GOT3 (cell line): ENCODE results near the gene EPS15.

Source experiments
- DNase-seq: peaks from one replicate; lab custom pipeline; 2025; ENCODE audit warnings: mixed read lengths; lab: John Stamatoyannopoulos, UW

Gene EPS15

DNA sequence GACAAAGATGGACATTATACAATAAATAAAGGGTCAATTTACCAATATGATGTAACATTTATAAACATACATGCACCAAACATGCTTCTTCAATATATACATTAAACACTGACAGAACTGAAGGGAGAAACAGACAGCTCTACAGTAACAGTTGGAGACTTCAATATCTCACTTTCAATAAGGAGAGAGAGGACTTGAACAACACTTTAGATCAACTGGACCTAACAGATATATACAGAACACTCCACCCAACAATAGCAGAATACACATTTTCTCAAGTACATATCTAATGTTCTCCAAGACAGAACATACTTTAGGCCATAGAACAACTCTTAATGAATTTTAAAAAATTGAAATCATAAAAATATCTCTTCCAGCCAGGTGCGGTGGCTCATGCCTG is 138.1 kb downstream of the EPS15 start:
- DNase-seq = no peak

DNA sequence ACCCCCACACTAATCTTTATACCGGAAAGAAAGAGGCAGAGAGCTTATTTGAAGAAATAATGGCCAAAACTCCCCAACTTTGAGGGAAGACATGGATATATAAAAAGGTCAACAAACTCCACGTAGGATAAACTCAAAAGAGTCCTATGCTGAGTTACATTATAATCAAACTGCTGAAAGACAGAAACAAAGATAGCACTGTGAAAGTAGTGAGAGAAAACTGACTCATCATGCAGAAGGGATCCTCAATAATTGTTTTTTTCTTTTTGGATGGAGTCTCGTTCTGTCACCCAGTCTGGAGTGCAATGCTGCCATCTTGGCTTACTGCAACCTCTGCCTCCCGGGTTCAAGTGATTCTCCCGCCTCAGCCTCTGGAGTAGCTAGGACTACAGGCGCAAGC is 140.2 kb downstream of the EPS15 start:
- DNase-seq = no peak

DNA sequence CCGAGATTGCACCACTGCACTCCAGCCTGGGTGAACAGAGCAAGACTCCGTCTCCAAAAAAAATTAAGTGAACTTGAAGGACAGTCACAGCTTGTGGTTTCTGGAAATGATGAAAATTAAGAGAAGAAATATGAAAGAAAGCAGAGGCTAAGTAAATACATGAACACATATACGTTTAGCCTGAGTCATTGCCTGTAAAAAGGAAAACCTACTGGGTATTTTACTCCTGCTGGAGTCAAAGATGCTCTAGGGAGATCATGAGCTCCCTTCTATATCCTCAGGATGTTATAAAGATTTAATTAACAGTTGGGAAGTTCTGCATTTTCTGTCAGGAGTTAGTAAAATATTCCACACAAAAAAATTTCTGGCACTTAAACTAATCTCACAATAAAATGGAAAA is 145.2 kb downstream of the EPS15 start:
- no peak for DNase-seq

DNA sequence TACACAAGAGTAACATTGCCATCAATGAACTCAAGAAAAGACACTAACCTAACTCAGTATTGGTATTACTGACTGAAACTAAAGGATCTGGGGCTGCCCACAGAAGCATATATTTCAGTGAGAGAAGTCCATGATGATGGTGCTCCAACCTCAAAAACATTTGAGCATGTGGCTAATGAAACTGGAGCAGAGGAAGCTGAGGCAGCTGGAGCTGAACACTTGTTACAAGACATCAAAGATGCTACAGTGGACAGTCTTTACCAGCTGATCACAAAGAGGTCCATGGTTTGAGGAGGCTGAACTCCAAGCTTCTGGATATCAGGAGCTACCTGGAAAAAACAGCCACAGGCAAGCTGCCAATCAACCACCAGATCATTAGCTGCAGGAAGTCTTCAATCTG is 146.5 kb downstream of the EPS15 start:
- no peak for DNase-seq

DNA sequence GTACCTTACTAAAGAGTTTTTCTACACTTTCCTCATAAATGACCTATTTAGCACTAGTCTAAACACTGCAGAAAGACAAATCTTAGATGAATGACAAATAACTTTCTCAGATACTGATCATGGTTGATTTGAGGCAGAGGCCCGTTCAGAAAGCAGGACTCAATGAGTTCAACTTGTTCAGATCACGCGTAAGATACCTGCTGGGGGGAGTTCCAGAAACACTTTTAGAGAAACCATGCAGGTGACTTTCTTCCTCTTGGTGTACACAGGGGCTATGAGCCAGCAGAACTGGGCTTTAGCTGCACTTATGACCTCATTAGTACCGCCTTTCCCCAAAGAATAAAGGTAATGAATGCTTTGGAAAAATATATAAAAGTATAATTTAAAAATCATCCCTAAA is 149.9 kb downstream of the EPS15 start:
- no peak for DNase-seq

DNA sequence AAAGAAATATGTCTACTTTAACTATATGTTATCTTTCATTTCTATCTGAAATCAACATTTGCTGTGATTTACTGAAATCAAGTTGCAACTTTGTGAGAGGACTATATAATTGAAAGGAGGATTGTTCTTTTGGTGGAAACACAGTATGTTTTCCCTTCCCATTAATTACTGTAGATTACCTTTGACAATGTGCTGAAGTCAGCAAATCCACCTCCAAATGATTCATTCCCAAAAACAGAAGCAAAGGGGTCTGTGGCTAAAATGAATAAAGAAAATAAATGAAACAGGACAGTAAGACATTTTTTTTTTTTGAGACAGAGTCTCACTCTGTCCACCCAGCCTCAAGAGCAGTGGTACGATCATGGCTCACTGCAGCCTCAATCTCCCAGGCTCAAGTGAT is 153.3 kb downstream of the EPS15 start:
- no peak for DNase-seq

DNA sequence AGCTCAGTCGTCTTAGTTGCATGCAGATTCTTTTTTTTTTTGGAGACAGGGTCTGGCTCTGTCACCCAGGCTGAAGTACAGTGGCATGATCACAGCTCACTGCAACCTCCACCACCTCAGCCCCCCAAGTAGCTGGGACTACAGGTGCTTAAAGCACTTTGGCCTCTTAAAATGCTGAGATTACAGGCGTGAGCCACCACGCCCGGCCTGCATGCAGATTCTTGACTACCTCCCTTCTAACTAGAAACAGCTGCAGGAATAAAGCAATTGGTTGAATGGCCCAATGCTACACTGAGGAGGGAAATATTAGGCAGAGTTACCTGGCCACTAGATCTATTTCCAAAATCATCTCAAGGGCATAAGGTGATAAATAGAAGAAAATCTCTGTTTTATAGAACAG is 159.2 kb downstream of the EPS15 start:
- no peak for DNase-seq

DNA sequence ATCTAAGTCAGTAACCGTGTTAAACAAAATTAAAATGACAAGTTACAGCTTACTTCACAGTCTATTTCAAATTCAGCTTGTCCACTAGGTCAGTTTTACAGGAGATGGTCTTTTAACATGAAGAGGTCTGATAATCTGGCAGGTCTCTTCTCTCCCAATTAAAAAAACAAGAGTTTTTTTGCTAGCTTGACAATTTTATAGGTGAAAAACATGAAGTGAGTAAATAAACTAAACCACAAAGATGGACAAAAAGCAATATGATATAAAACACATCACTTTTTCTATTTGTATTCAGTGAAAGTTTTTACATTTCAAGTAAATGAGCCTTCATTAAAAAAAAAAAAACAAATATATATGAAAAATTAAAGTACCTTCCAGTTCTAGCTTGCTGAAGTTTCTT is 163.7 kb downstream of the EPS15 start:
- DNase-seq = no peak

DNA sequence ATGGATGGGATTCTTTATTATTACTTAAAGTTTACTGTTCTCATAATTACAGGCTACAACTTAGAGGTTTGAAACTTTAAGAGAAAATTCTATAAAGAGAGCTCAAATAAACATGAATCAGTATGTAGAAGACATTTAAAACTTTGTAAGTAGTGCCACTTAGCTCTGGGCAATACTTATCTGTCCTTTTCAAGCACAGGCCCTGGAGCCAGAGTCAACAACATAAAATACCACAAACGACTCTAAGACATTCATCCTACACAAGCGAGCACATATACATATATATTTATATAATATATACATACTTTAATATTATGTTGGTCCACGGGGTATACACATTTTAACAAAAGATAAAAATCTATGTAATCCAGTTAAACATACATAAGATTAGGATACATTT is 164.7 kb downstream of the EPS15 start:
- no peak for DNase-seq

DNA sequence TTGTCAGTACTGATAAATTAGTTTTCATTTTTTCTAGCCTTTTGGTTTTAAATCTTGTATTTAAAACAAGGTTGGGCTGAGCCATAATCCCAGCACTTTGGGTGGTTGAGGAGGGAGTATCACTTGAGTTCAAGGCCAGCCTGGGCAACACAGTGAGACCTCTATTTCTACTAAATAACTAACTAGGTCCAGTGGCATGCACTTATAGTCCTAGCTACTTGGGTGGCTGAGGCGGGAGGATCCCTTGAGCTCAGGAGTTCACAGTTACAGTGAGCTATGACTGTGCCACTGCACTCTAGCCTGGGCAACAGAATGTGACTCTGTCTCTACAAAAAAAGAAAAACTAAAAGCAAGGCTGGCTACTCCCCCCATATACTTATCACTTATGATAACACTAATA is 167.2 kb downstream of the EPS15 start:
- no peak for DNase-seq

DNA sequence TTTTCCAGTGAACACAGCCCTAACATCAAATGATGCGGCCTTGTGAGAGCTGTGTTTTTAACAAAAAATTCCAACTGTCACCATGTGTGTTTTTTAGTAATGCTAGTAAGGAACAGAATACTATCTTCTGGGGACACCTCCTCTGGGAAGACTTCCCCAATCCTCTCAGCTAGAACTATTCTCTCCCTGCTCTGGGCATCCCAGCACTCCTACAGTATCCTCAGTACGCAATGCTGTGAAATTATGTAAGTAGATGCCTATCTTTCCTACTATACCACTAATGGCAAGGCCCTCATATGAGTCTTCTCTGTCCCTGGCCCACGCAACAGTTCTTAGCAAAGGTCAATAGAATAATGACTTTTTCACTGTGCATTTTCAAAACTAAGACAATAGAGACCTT is 169.2 kb downstream of the EPS15 start:
- no peak for DNase-seq

DNA sequence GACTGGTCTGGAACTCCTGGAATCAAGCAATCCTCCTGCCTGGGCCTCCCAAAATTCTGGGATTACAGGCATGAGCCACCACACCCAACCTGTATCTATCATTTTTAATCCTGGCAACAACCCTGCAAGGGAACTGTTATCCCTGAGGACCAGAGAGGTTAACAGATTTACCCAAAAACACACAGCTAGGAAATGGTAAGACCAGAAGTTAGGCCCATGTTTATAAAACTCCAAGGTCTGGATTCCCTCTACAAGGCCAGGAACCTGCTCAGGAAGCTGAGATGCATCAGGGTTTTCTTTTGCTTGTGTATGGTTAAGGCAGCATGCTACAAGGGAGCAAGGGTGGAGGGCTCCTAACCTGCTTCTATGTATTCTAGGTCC is 170.9 kb downstream of the EPS15 start:
- no peak for DNase-seq

DNA sequence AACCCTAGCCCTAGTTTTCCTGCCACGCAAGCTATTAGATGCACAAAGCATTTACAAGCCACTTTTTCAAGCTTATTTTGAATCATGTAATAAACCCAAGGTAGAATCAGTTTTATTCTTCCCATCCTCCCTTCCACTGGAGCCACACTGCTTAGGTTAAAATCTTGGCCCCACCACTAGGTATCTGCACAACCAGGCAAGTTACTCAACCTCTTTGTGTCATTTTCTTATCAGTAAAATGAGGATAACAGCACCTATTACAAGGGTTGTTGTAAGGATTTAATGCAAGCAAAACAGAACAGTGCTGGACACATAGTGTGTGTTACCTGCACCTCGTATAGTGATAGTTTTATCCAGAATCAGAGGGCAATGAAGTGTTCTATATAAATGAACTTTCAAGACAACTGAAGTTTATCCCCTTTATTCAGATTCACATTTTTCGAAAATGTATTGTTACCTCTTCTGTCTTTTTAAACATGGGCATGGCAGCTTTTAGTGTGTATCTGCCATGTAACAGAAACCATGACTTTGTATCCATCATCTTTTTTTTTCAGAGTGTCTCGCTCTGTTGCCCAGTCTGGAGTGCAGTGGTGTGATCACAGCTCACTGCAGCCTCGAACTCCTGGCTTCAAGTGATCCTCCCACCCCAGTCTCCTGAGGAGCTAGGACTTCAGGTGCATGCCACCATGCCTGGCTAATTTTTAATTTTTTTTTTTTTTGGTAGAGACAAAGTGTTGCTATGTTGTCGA is 171.5 kb downstream of the EPS15 start:
- no peak for DNase-seq

DNA sequence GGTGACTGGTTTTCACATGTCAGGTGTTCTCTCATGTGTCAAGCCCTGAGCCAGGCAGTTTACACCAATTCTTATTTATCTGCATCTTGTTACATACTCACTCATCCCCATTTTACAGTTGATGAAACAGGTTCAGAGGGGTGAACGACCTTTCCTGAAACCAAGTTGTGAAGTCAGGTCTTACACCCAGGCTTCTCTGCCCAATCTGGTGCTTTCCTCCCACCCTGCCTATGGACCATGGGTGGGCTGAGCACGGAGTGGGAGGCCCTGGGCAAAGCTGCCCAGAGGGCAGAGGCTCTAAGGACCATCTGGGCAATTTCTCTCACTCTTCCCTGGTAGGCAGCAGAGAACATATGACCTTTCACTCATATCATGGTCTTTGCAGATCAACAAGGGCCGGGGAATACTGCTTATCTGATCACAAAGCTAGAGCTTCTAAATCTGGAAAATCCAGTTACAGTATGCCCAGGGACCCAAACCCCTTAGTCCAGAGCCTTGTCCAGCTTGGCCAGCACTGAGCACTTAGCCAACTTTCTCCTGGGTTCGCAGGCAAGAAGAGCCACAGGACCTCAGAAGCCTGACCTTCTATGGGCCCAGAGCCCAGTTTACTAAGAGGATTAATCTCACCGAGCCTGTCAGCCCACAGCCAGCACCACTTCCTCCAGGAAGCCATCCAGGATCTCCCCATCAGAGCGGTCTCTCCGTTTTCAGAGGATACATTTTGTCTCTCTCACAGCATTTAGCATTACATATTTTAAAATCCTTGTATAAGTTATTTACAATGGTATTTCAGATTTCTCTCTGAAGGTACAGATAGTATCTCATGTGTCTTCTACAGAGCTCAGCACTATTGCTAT is 172.8 kb downstream of the EPS15 start:
- no peak for DNase-seq

DNA sequence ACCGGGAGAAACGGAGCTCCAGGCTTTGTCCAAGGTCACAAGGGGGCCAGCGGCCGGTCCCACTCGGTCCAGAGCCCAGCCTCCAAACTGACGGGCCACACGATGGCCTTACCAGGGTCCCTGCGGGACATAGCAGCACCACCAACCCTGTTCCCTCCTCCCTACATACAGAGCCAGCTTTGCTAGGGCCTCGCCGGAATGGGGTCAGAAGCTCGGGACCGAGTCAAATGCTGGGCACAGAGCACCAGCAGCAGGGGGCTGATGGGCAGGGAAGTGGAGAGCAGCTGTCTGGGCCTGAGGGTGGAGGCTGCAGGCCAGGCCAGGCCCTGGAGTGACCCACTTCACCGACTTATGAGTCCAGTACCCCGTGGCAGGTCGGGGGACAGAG is 173.8 kb downstream of the EPS15 start:
- no peak for DNase-seq

DNA sequence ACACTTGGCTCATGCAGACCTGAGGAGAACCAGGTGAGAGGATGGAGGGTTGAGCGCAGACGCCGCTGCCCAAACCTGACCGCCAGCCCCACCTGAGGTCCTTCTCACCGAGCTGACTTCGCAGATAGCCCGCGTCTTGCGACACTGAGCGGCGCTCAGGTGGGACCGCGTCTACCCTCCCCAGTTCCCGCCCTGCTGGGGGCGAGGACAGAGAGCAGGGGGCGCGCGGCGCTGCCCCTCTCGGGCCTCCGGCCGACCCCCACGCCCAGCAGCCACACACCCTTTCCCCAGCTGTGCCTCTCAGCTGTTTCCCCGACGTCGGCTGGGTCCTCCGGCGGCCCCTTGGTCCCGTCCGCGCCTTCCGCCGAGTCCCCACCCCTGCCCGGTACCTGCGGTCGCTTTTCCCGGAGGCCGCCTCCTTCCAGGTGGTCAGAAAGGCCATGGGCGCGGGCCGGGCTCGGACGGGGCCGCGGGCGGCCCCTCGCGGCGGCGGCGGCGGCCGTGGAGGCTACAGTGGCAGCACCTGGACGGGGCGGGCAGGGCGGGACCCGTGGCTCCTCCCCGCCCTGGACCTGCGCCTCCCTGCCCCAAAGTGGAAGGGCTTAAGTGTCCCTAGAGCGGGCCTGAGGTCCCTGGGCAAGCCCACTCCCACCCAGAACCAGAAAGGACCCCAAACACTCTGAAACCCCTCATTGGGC is 174.3 kb downstream of the EPS15 start:
- no peak for DNase-seq

DNA sequence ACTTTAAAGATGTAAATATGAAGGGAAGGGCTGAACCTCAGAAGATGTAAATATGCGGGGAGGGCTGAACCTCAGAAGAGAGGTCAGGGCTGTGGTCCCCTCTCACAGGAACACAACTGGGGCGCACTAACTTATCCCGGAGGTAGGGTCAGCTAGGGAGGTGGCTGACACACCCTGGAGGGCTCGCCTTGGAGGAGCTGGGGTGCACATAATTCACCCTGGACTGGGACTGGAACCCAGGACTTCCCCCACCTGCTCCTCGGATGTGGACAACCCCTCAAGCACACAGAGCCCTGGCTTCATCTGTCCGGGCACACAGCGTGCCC is 174.8 kb downstream of the EPS15 start:
- DNase-seq = no peak

DNA sequence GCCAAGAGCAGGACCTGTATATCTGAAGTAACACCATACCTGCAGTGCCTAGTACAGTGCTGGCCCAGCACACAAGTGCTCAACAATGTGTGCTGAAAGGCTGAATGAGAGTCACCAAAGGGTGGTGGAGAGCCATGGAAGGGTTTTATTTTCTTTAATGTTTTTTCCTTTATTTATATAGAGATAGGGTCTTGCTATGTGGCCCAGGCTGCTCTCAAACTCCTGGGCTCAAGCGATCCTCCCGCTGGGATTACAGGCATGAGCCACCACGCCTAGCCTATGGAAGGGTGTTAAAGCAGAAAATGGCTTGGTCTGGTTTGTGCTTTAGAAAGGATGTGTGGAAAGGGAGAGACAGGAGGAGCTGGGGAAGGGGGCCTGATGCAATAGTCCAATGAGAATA is 175.4 kb downstream of the EPS15 start:
- DNase-seq = no peak

DNA sequence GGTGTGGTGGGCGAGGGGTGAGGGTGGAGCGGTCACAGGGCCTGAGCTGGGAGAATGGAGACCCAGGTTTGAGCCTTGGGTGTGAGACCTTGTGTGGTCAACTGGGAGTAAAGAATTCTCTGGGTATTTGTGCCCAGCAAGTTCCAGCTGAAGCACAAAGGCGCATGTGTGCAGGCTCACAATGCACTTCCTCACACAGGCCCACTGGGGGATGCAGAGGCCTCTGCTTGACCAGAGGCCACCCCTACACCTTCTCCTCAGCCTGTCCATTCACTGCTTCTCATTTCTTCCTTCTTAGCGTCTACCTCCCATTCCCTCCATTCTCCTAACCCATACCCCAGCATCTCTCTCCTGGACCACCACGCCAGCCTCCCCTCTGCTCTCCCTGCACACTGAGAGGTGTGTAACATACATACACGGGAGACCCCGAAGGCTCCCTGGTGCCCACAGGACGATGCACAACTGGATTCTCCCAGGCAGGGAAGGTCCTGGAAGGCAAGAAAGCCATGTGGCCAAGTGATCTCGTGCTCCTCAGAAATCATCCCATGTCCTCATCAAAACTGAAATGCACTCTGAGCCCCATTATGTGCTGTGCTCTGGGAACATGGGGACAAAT is 176.4 kb downstream of the EPS15 start:
- DNase-seq = no peak

DNA sequence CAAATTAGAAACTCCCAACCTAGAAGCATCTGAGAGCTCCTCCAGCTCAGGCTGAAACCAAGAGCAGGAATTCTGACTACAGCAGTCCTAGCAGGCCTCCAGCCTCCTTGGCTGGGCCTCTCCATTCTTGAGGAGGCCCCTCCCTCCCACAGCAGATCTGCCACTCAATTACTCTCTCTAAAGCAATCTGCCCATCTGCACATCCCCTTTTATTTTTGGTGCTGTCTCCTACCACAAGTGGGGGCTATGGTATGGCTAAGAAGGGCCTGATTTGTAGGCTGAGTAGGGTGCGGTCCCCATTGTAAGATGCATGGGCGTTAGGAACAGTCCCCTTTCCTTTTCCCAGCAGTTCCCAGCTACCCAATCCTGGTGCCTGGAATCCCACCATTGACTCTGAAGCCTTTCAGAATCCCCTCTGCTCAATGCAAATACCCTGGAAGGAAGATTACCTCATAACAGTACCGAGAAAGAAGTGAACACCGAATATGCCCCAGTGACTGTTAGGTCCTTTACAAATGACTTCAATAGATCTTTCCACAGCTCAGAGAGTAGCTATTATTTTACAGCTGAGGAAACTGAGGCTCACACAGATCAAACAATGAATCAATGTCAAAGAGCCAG is 177.1 kb downstream of the EPS15 start:
- no peak for DNase-seq

DNA sequence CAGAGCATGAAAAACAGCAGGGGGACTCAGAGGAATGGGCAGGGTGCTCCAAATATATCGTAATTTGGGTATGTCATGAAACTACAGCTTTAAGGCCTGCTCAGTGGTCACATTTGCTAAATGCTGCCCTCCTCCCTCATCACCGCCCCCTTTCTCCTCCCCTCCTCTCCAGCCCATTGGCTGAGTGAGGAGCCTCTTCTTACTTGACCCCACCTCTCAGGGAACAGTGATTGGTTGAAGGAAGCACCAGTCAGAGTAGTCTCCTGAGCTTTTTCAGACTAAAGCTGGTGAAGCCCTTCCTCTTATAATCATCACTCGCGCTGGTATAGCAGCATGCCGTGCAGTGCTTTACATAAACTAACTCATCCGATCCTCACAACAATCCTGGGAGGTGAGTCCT is 178.7 kb downstream of the EPS15 start:
- DNase-seq = no peak

DNA sequence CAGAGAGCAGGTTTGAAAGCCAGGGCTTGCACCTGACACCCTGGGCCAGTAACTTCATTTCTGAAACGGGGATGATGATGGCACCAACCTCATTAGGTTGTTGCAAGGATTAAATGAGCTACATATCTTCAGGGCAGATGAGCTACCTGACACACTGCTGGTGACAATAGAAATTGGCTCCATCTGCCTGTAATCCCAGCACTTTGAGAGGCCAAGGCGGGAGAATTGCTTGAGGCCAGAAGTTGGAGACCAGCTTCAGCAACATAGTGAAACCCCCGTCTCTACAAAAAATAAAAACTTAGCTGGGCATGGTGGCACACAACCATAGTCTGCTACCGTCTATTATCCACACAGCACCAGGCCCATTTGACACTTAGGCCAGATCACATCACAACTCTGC is 182.4 kb downstream of the EPS15 start:
- DNase-seq = no peak
